H7 (cell line): Measurements from ENCODE around the gene AQP9. TPM values are rescaled to one million over a fixed set of nuclear protein-coding genes. Genes with fewer than 3 reads are reported as not detected.
"Not testable (repeated sequence)": the region's sequence is repeated elsewhere in the genome, so short reads cannot be mapped to it uniquely, and the experiment has no call there.

Source experiments
- DNase-seq: peaks from one replicate; pipeline ENCODE4 v3.0.0; 2012
- H3K27me3 ChIP-seq: 2 replicates; pipeline ENCODE4 v1.6.0; 2011; ENCODE audit warnings: mild to moderate bottlenecking, low read length; ENCODE audit not compliant: control insufficient read depth, insufficient read depth
- H3K36me3 ChIP-seq: replicated peaks from 2 replicates; pipeline ENCODE4 v1.5.1; 2011; ENCODE audit warnings: low read length; ENCODE audit not compliant: control insufficient read depth, insufficient read depth
- H3K4me3 ChIP-seq: 2 replicates; pipeline ENCODE4 v1.5.1; 2011; ENCODE audit warnings: low read depth, mild to moderate bottlenecking, control low read depth, low read length, moderate library complexity; ENCODE audit not compliant: insufficient read depth
- total RNA-seq: library from RNA; depleted of rRNA; stranded (reverse); fragments of >200 nt; shearing (Covaris generic); gene quantifications from 2 replicates; pipeline ENCODE4 v1.2.3, GENCODE V29; 2014; rRNA removed

AQP9 gene, protein sequence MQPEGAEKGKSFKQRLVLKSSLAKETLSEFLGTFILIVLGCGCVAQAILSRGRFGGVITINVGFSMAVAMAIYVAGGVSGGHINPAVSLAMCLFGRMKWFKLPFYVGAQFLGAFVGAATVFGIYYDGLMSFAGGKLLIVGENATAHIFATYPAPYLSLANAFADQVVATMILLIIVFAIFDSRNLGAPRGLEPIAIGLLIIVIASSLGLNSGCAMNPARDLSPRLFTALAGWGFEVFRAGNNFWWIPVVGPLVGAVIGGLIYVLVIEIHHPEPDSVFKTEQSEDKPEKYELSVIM
- not detected in 2 replicates for total RNA-seq

DNA sequence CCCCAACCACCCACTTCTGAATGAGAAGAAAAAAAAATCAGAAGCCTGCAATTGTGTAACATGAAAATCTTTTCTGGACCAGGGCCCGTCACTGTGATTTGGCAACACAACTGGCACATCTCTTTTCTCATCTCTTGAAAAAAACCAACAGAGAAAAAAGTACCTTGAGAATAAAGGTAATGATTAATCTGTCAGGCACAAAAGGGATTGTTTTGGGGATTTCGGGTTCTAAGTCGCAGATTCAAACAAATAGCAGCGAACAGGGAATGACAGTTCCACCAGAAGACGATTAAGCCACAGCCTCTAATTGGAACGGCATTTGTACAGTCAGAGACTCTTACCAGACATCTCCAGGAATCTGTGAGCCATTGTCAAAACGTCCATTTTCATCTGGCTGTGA is at the start of gene AQP9:
Gene AQP9, plus strand, starts transcription at position 276 of the 400 bp plus-strand sequence. CDS start 185 bp downstream, outside the sequence.
- no peaks in the 10 kb centered on the region for H3K36me3 ChIP-seq

DNA sequence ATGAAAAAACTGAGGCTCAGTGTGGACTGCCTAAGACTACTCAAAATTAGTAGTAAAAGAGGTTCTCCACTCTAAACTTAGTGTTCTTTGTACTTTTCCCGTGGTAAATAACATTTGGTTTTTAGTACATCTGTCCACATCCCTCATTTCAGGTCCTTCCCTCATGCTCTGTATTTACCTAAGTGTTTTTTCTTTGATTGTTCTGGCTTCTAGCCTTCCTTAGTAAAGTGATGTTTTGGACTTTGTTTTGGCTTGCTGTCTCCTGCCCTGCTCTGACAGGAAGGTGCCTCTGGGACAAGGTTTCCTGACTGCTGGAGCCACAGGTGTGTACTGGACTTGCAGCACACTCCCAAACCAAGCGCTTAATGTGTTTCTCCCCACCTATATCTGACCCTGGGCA is 42.8 kb upstream of the AQP9 start:
- no peak for DNase-seq
- Histone ChIP-seq H3K27me3 (no peaks in the 10 kb centered on the region), H3K4me3 (no peak overlapping the region), H3K36me3 (no peaks in the 10 kb centered on the region)

More for the DNA sequence above, at the start of gene AQP9:
- no peaks in the 10 kb centered on the region for H3K27me3 ChIP-seq
- DNase-seq = no peak
- no peak within 1 kb of the TSS for H3K4me3 ChIP-seq

DNA sequence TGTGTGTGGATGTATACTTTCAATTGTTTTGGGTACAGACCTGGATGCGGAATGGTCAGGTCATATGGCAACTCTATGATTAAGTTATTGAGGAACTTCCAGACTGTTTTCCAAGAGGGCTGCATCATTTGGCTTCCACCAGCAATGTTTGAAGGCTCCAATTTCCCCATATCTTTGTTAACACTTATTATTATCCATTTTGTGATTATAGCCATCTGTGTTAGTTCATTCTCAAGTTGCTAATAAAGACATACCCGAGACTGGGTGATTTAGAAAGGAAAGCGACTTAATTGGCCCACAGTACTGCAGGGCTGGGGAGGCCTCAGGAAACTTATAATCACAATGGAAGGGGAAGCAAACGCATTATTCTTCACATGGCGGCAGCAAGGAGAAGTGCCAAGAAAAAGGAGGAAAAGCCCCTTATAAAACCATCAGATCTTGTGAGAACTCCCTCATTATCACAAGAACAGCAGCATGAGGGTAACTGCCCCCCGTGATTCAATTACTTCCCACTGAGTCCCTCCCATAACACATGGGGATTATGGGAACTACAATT is 41.6 kb upstream of the AQP9 start:
- no peaks in the 10 kb centered on the region for H3K27me3 ChIP-seq
- DNase-seq = no peak
- H3K36me3 ChIP-seq = no peaks in the 10 kb centered on the region

DNA sequence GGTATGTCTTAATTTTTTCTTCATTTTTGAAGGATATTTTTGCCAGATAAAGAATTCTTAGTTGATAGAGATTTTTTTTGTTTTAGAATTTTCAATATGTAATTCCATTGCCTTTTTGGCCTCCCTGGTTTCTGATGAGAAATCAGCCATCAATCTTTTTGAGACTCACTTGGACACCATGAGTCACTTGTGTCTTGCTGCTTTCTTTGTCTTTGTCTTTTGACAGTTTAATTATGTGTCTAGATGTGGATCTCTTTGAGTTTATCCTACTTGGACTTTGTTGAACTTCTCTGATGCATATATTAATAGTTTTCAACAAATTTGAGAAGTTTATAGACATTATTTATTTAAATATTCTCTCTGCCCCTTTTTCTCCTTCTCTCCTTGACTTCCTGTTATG is 34.7 kb upstream of the AQP9 start:
- Histone ChIP-seq H3K4me3 (no peak overlapping the region), H3K36me3 (no peaks in the 10 kb centered on the region)
- no peak for DNase-seq

More for the DNA sequence above, 41.6 kb upstream of the AQP9 start:
- no peak overlapping the region for H3K4me3 ChIP-seq

DNA sequence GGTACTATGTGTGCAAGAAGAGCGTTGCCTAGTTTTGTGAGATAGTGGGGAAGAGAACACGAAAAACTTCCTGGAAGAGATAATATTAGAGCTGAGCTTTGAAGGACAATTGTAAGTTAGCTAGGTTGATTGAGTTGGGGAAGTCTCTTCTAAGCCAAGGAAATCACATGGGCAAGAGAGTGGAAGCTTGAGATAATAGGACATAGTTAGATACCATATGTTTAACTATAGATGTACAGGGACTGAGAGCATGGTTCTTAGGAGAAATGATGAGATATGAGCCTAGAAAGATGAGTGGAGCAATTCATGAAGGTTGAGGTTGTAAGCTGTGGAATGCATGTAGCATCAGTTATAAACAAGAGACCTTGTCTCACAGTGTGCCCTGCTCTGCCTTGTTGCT is 30.1 kb upstream of the AQP9 start:
- Histone ChIP-seq H3K4me3 (no peak overlapping the region), H3K36me3 (no peaks in the 10 kb centered on the region), H3K27me3 (no peaks in the 10 kb centered on the region)
- no peak for DNase-seq

More for the DNA sequence above, 34.7 kb upstream of the AQP9 start:
- no peaks in the 10 kb centered on the region for H3K27me3 ChIP-seq

DNA sequence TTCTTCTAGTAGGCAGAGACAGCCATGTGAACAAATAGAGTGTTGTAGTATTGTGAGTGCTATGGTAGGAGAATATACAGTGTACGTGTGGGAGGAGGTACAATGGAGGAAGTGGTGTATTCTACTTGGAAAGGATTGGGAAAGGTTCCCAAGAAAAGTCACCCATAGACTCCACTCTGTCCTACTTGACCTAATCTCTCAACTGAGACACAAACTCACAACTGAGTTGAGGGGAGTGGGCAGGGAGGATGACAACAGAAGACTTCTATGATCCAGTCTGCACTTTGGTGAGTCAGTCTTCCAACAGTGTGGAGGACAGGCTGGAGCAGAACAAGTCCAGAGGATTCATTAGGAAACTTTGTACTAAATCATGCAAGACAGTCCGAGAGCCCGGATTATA is 28.8 kb upstream of the AQP9 start:
- no peak for DNase-seq
- H3K4me3 ChIP-seq = no peak overlapping the region

DNA sequence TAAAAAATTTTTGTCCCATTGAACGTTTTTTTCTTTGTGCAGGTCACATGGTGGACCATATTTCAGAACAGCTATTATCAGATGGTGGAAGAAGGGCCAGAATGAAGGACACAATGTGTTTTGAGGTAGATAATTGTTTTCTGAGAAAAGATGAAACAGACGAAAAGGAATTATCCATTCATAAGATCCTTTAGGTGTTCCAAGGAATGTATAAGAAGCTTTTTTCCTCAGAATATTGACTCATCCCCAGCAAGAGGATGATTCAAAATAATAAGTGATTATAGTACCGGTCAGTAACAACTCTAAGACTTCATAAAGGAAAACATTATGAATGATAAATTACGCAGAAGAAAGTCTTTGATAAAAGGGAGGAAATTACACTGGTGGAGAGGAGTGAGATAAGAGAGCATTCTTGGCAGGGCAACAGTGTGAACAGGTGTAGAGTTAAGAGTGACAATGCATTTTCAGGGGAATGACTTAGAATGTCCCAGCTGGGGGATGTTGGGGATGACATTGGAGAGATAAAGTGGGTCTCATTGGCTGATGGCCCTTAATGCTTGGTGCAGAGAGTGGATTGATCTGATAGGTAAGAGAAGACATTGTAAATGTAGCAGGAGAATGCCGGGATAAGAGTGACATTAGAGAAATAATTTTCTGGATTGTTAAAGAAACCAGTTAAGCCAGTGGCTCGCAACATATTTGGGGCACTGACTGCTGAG is 27.0 kb upstream of the AQP9 start:
- Histone ChIP-seq H3K36me3 (no peaks in the 10 kb centered on the region), H3K4me3 (no peak overlapping the region), H3K27me3 (no peaks in the 10 kb centered on the region)
- no peak for DNase-seq

More for the DNA sequence above, 28.8 kb upstream of the AQP9 start:
- no peaks in the 10 kb centered on the region for H3K27me3 ChIP-seq
- no peaks in the 10 kb centered on the region for H3K36me3 ChIP-seq

DNA sequence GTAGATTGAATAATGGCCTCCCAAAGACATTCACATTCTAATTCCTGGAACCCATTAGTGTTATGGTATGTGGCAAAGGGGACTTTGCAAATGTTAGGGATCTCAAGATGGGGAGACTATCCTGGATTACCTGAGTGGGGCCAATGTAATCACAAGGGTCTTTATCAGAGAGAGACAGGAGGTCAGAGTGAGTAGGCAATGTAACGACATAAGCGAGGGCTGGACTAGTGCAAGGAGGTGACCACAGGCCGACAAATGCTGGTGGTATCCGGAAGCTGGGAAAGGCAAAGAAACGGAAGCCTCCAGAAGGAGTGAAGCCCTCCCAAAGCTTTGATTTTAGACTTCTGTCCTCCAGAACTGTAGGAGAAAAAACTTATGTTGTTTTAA is 26.5 kb upstream of the AQP9 start:
- Histone ChIP-seq H3K4me3 (no peak overlapping the region), H3K36me3 (no peaks in the 10 kb centered on the region), H3K27me3 (no peaks in the 10 kb centered on the region)
- DNase-seq = no peak

DNA sequence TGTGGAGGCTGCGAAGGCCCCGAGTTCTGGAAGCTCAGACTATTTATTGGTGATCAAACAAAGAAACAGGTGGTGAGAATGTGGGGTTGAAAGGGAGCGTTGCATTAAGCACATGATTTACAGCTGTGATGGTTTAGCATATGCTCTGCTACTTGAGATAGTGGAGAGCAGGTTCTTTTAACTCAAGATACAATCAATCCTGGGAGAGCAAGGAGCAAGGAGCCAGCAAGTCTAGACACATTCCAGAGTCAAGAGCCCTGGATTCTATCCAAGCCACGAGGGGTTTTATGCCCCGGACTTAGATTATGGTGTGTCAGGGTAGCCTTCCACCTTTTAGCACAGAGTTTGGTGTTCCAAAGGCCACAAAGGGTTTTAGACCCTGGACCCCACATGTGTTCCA is 24.8 kb upstream of the AQP9 start:
- H3K4me3 ChIP-seq, H3K27me3 ChIP-seq, H3K36me3 ChIP-seq, DNase-seq: not testable (repeated sequence)

DNA sequence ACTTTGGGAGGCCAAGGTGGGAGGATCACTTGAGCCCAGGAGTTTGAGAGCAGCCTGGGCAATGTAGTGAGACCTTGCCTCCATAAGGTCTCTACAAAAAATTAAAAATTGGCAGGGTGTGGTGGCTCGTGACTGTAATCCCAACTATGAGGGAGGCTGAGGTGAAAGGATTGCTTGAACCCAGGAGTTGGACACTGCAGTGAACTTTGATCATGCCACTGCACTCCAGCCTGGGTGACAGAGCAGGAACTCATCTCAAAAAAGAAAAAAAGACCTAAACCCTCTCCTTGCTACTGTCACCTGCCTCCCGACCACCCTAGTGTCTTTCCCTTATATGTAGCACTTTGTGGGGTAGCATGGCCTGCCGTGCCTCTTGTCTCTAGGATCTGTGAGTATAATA is 23.8 kb upstream of the AQP9 start:
- no peaks in the 10 kb centered on the region for H3K27me3 ChIP-seq
- no peaks in the 10 kb centered on the region for H3K36me3 ChIP-seq
- no peak overlapping the region for H3K4me3 ChIP-seq
- no peak for DNase-seq

DNA sequence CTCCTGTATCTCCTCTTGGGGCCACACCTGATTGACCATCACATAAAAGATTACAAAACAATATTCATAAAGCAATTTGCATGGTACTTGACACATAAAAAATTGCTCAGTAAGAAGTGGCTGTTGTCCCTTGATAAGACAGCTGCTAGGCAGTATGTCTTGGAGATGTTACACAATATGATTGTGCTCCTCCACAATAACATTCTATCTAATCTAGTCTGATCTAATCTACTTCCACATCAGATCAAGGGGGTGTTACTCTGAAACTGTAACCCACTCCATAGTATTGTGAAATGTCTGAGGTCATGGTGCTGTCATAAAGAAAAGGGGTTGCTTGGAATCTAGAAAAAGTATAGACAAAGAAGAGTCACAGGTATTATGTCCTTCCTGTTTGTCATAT is 23.4 kb upstream of the AQP9 start:
- no peaks in the 10 kb centered on the region for H3K27me3 ChIP-seq
- H3K36me3 ChIP-seq = no peaks in the 10 kb centered on the region
- H3K4me3 ChIP-seq = no peak overlapping the region
- DNase-seq = no peak

DNA sequence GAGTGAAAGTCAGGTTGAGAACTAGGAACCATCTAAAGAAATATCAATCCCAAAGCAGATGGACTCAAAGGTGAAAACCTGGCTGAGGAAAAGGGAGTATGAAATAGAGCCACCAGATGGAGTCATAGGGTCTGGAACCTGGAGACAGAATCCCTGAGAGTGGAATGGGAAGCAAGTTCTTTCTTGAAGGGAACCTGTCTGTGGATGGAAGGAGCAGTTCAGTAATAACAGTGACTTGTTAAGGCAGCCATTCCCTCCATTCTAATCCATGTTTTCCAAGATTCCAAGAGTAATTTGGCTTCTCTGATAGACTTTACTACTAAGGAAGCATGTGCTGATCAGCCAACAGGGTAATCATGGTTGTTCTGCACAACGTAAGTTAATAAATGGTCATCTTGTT is 22.5 kb upstream of the AQP9 start:
- H3K4me3 ChIP-seq = no peak overlapping the region
- peak; percentile 14 for DNase-seq
- no peaks in the 10 kb centered on the region for H3K27me3 ChIP-seq
- H3K36me3 ChIP-seq = no peaks in the 10 kb centered on the region

DNA sequence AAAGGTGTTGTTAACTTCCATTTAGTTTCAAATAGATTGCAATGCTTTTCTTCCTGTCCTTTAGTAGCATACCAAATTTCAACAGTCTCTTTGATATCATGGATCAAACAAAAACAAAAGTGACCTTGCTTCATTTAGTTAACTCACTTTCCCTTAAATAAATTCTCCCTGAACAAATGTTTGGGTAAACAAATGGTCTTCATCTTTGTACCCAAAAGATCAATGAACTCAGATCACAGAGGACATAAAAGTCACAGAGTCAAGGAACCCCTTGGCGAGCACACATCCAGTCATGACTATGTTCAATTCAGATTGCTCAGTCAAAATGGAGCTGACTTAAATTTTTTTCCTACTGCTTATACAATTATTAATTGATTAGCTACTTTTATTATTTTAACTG is 20.6 kb upstream of the AQP9 start:
- Histone ChIP-seq H3K36me3 (no peaks in the 10 kb centered on the region), H3K4me3 (no peak overlapping the region), H3K27me3 (no peaks in the 10 kb centered on the region)
- no peak for DNase-seq

DNA sequence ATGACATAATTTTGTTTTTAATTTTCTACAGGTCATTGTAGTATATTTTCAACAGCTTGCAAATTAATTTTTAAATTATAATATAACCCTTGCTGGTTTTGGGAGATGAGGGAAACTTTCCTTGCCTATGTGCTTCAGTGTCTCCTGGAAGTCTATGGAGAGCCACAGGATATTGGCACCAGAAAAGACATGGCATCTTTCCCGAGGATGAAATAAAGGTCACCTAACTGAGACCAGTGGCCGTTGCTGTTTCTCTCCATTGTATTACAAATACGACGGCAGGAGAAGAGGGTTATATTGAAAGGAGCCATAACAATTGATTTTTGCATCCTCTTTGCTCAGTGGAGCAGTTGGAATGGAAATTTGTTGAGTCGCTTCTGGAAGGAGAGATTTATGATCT is 19.9 kb upstream of the AQP9 start:
- H3K27me3 ChIP-seq = no peaks in the 10 kb centered on the region
- no peak overlapping the region for H3K4me3 ChIP-seq
- no peaks in the 10 kb centered on the region for H3K36me3 ChIP-seq
- no peak for DNase-seq

DNA sequence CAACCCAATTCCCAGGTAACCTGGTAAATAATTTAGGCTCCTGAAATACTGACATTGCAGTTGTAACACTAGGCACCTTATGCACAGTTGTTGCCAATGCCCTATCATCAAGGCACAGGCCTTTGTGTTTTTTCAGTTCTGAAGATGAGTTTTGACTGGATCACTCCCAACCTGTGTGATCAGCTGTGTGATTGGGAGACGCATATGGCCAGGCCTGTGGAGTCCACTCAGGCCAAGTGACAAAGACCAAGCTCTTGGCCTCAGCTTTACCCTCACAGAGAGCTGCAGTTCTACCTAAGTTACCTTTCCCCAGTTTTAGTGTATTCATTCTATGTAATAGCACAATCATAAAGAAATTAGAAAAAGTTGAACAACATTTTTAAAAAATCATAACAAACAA is 19.2 kb upstream of the AQP9 start:
- no peaks in the 10 kb centered on the region for H3K36me3 ChIP-seq
- DNase-seq = no peak
- no peak overlapping the region for H3K4me3 ChIP-seq
- no peaks in the 10 kb centered on the region for H3K27me3 ChIP-seq
